ENCODE results near the gene PPP2R2B. TPM values are rescaled to one million over a fixed set of nuclear protein-coding genes. Genes with fewer than 3 reads are reported as not detected.
A peak's percentile ranks its signal among the peaks of the same experiment; 100 is the strongest.

PPP2R2B gene
- total RNA-seq, 8 experiments from 2014 or later: 54.2 to 102 (median 75.0) TPM

DNA sequence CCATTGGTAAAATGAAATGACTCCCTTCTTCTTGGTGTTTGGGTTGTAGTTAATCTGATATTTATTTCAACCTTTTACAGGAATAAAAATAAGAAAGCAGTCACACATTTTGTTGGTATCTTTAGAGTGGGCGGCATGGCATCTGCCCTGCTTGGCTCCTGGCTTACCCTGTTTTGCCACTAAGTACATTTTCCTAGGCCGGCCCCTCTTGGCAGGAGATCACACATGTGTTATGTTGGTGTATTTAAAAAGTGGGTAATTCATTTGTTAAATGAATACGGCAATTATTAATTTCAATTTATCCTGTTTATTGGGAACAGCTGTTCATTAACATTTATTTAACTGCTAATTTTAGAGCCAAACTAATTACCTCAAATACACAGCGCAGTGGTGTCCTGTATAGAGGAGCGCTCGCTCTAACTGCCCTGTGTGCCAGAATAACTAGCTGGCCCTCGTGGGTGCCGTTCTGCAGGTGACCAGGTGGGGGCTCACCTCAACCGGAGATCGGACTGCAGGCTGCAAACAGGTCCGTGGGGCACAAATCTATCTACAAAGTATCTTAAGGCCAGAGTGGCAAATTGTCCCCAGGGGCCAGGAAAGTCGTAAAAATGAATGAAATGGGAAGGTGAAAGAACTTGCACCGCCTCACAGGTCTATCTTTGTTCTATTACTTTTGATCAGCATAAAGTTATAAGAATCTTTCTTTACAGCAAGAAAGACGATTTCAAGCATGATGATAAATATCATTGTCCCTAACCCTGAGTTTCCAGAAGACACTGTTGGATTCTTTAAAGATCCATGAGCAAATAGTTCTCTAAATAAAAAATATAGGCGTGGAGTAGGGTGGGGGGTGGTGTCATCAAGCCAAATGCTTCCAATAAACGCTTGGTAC lies 336.4 kb downstream of the PPP2R2B start:
- WGBS, 10 experiments: 4 to 78% (median 30%) methylated on average over 1 to 14 of the region's 16 CpGs
- H3K27ac ChIP-seq: no peak overlapping the region
- H3K4me1 ChIP-seq (replicated peaks in 1 of 2): peaks cover 8 to 10% of the 10 kb centered on the region in 2 donors
- in situ Hi-C loops (cut with MboI; ENCODE audit: low pct_unique_long_range_greater_than_20kb in 2 of 9, low sequenced_read_pairs in 9 of 9, unreplicated experiment in 9 of 9): loop anchor here (10.0 to 25.0 kb wide), 4 partner anchors 420 to 820 kb away; no protein-coding TSS in a partner anchor
- peak; percentile 80 to 99 (median 86) for ATAC-seq (replicated peaks in 6 of 8)
- no peak overlapping the region for H3K4me3 ChIP-seq

GRCh38 chr5:146540414-146540813 lies 338.1 kb downstream of the PPP2R2B start:
- in situ Hi-C loops (cut with MboI; ENCODE audit: low pct_unique_long_range_greater_than_20kb in 2 of 9, low sequenced_read_pairs in 9 of 9, unreplicated experiment in 9 of 9): loop anchor here (10.0 to 25.0 kb wide), 4 partner anchors 422 to 822 kb away; no protein-coding TSS in a partner anchor
- peak in 7 of 8 experiments; percentile 26 to 70 (median 56) for ATAC-seq (replicated peaks in 6 of 8)
- Histone ChIP-seq H3K27ac (no peak overlapping the region), H3K4me3 (no peak overlapping the region), H3K4me1 (replicated peaks in 1 of 2) (peaks cover 8 to 10% of the 10 kb centered on the region in 2 donors)
- WGBS, 10 experiments: 14 to 100% (median 49%) methylated on average over 1 to 2 of the region's 2 CpGs; no CpG with 5 or more reads in 4 of the 10 experiments

DNA sequence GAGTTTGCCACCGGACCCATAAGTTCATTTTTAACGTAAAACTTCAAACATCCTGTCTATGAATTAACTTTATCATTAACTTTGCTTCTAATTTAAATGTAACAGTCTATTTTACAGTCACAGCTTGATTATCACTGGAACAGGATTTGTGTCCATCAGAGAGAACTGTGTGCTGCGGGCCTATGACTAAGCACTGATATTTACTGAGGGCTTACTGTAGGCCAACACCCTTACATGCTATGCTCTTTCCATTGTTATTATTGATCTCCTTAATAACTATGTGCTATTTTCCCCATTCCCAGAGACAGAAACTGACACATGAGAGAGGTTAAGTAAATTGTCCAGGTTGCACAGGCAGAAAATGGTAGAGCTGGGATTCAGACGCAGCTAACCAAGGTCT lies 338.6 kb downstream of the PPP2R2B start:
- no peak overlapping the region for H3K27ac ChIP-seq
- in situ Hi-C loops (cut with MboI; ENCODE audit: low pct_unique_long_range_greater_than_20kb in 2 of 9, low sequenced_read_pairs in 9 of 9, unreplicated experiment in 9 of 9): loop anchor here (10.0 to 25.0 kb wide), 4 partner anchors 422 to 822 kb away; no protein-coding TSS in a partner anchor
- 0 to 100% (median 80%) methylated on average over 1 to 4 of the region's 4 CpGs; no CpG with 5 or more reads in 1 of the 10 experiments for WGBS, 10 experiments
- H3K4me3 ChIP-seq: no peak overlapping the region
- peak in 2 of 8 experiments; percentile 56 to 61 for ATAC-seq (replicated peaks in 6 of 8)
- peaks cover 8 to 10% of the 10 kb centered on the region in 2 donors for H3K4me1 ChIP-seq (replicated peaks in 1 of 2)

DNA sequence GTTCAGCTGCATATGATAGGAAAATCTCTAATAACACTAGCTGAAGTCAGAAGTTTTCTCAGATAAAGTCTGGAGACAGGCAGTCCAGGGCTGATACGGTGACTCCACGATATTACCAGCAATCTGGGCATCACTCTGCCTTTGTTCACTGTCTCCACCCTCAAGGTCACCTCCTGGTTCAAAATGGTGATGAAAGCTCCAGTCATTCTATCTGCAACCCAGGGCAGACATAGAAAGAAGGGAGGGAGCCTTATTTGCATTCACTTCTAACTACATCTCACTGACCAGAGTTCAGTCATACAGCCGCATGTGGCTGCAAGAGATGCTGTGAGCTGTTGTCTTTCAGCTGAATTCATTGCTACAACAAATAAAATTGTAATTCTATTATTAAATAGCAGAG lies 340.1 kb downstream of the PPP2R2B start:
- H3K4me1 ChIP-seq (replicated peaks in 1 of 2): peaks cover 8 to 10% of the 10 kb centered on the region in 2 donors
- no peak overlapping the region for H3K27ac ChIP-seq
- in situ Hi-C loops (cut with MboI; ENCODE audit: low pct_unique_long_range_greater_than_20kb in 2 of 9, low sequenced_read_pairs in 9 of 9, unreplicated experiment in 9 of 9): loop anchor here (10.0 to 25.0 kb wide), 4 partner anchors 424 to 824 kb away; no protein-coding TSS in a partner anchor
- ATAC-seq (replicated peaks in 6 of 8): peak in 7 of 8 experiments; percentile 11 to 82 (median 41)
- 40 to 100% (median 89%) methylated on average over 1 to 2 of the region's 3 CpGs; no CpG with 5 or more reads in 5 of the 10 experiments for WGBS, 10 experiments
- no peak overlapping the region for H3K4me3 ChIP-seq

DNA sequence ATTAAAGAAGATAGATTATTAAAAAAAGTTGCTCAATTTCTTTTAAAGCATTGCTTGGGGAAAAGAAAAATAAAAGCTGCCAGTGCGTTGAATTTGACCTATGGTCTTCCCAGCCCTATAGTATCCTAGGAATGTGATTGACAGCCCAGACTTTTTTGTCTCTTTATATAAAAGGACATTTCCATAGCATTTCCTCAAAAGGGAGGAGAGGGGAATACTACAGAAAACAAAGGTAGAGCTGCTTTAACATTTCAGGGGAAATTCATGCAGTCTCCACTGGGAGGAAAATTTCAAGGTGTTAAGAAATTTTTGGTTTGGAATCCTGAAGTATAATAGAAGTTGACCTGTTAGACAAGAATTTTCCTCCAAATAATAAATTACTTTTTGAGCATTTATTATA lies 344.7 kb downstream of the PPP2R2B start:
- no peak for ATAC-seq (replicated peaks in 6 of 8)

GRCh38 chr5:146533260-146533857 lies 345.2 kb downstream of the PPP2R2B start:
- WGBS, 10 experiments: 0 to 65% (median 27%) methylated on average over 1 to 6 of the region's 7 CpGs
- H3K27ac ChIP-seq: no peak overlapping the region
- H3K4me3 ChIP-seq: no peak overlapping the region
- H3K4me1 ChIP-seq (replicated peaks in 1 of 2): peaks cover 2 to 4% of the 10 kb centered on the region in 2 donors
- ATAC-seq (replicated peaks in 6 of 8): peak; percentile 69 to 94 (median 81)
- in situ Hi-C loops (cut with MboI; ENCODE audit: low pct_unique_long_range_greater_than_20kb in 2 of 9, low sequenced_read_pairs in 9 of 9, unreplicated experiment in 9 of 9): loop anchor here (10.0 to 25.0 kb wide), 4 partner anchors 429 to 829 kb away; no protein-coding TSS in a partner anchor

More for the DNA sequence above, 344.7 kb downstream of the PPP2R2B start:
- H3K27ac ChIP-seq: no peak overlapping the region
- WGBS, 10 experiments: 0 to 14% methylated on average over 1 of the region's 1 CpG; no CpG with 5 or more reads in 8 of the 10 experiments
- no peak overlapping the region for H3K4me3 ChIP-seq
- in situ Hi-C loops (cut with MboI; ENCODE audit: low pct_unique_long_range_greater_than_20kb in 2 of 9, low sequenced_read_pairs in 9 of 9, unreplicated experiment in 9 of 9): loop anchor here (10.0 to 25.0 kb wide), 4 partner anchors 428 to 828 kb away; no protein-coding TSS in a partner anchor
- H3K4me1 ChIP-seq (replicated peaks in 1 of 2): peaks cover 5 to 8% of the 10 kb centered on the region in 2 donors
